Fibroblast of lung (primary cell): Measurements from ENCODE around the gene PIEZO2.

Experiments used
- EZH2 ChIP-seq: IDR thresholded peaks from 2 replicates; pipeline ENCODE4 v1.5.1; 2012; ENCODE audit warnings: low read length, control low read depth, mild to moderate bottlenecking; ENCODE audit errors: missing control alignments
- TF ChIP-seq, protein P1 (sequence below), 2 donors: IDR thresholded peaks in 1 of 2; conservative IDR thresholded peaks in 1 of 2; 1 replicate in 1 of 2; 2 replicates in 1 of 2; pipeline ENCODE4 v1.5.1; 2011 to 2012; ENCODE audit warnings: low read length in 2 of 2, control low read depth in 1 of 2, inconsistent platforms in 1 of 2, low read depth in 1 of 2, mild to moderate bottlenecking in 1 of 2

DNA sequence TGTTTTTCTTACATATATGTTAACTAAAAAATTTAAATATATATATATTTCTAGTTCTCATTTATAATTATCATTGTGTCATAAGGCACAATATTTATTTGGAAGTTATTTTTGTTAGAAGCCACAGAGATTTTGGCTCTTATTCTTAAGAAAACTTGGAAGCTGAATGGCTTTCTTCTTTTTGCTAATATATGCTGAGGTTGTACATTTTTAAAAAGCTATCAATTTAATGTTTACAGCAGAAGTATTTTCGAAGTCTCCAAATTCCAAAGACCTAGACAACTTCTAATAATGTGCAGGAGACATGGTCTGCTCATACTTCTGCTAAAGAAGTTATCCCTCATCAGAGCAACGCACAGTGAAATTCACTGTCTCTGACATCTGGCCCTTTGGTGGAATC, 3.7 kb upstream of the PIEZO2 start:
- no peak for TF ChIP-seq EZH2
- TF ChIP-seq, protein P1, sequence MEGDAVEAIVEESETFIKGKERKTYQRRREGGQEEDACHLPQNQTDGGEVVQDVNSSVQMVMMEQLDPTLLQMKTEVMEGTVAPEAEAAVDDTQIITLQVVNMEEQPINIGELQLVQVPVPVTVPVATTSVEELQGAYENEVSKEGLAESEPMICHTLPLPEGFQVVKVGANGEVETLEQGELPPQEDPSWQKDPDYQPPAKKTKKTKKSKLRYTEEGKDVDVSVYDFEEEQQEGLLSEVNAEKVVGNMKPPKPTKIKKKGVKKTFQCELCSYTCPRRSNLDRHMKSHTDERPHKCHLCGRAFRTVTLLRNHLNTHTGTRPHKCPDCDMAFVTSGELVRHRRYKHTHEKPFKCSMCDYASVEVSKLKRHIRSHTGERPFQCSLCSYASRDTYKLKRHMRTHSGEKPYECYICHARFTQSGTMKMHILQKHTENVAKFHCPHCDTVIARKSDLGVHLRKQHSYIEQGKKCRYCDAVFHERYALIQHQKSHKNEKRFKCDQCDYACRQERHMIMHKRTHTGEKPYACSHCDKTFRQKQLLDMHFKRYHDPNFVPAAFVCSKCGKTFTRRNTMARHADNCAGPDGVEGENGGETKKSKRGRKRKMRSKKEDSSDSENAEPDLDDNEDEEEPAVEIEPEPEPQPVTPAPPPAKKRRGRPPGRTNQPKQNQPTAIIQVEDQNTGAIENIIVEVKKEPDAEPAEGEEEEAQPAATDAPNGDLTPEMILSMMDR (conservative IDR thresholded peaks at IDR 0.05 in 1 of 2, IDR thresholded peaks at IDR 0.05 in 1 of 2; ENCODE audit: low read depth in 1 of 2, low read length in 2 of 2) = no peak
